Posterior vena cava (tissue), 2 donors: ENCODE results near the gene POMGNT2. TPM values are rescaled to one million over a fixed set of nuclear protein-coding genes. Genes with fewer than 3 reads are reported as not detected.

Experiments used
- DNase-seq: peaks from one replicate; pipeline ENCODE4 v3.0.0-alpha.2; 2020; ENCODE audit warnings: low spot score
- intact Hi-C, 2 donors: fragments of 100-400 bp; cut with DNase I; formaldehyde crosslinking; loops; one replicate each; pipeline versions ENCODE4 v1.14.1 to v1.14.2; 2022 to 2023
- total RNA-seq, 2 donors: library from RNA; stranded (reverse); fragmentation: NEBNext Ultra II Directional; extraction: Animal tissue kit (Norgen Biotek cat#: 25700); gene quantifications; one replicate each; pipeline ENCODE4 v1.2.1, GENCODE V29; 2021
- donor health status: DM: yes; HTN: yes; CAD: no.
- donor health status: DM: yes; HTN: yes; CAD: no.

POMGNT2 gene
- total RNA-seq, 2 donors from 2014 or later = 18.7 to 23.1 TPM

- DNase-seq = no peak
- intact Hi-C loops = no loop called here
Measured at GRCh38 chr3:43104660-43105595, 951 bp downstream of the POMGNT2 start.

GRCh38 chr3:43104039-43104438 lies 1.8 kb downstream of the POMGNT2 start:
- DNase-seq = no peak
- intact Hi-C loops = no loop called here

GRCh38 chr3:43102773-43103480 lies 3.0 kb downstream of the POMGNT2 start:
- intact Hi-C loops = no loop called here
- DNase-seq = no peak

- intact Hi-C loops = no loop called here
- no peak for DNase-seq
Measured at GRCh38 chr3:43098761-43099160, 7.1 kb downstream of the POMGNT2 start.

- no peak for DNase-seq
- intact Hi-C loops = no loop called here
Measured at GRCh38 chr3:43097400-43098080, 8.3 kb downstream of the POMGNT2 start.

GRCh38 chr3:43096761-43097160 lies 9.1 kb downstream of the POMGNT2 start:
- intact Hi-C loops = no loop called here
- DNase-seq = no peak

GRCh38 chr3:43095370-43095769 lies 10.5 kb downstream of the POMGNT2 start:
- intact Hi-C loops = no loop called here
- no peak for DNase-seq

- no peak for DNase-seq
- intact Hi-C loops = no loop called here
Measured at GRCh38 chr3:43094851-43095250, 11.0 kb downstream of the POMGNT2 start.

GRCh38 chr3:43094381-43094780 lies 11.5 kb downstream of the POMGNT2 start:
- intact Hi-C loops = no loop called here
- no peak for DNase-seq

GRCh38 chr3:43093974-43094373 lies 11.9 kb downstream of the POMGNT2 start:
- DNase-seq = no peak
- intact Hi-C loops = no loop called here

GRCh38 chr3:43093006-43093405 lies 12.9 kb downstream of the POMGNT2 start:
- DNase-seq = no peak
- intact Hi-C loops = no loop called here

GRCh38 chr3:43091481-43091880 lies 14.4 kb downstream of the POMGNT2 start:
- no peak for DNase-seq
- intact Hi-C loops = no loop called here

GRCh38 chr3:43090238-43090637 lies 15.6 kb downstream of the POMGNT2 start:
- intact Hi-C loops = no loop called here

GRCh38 chr3:43089081-43089480 lies 16.8 kb downstream of the POMGNT2 start:
- DNase-seq = no peak
- intact Hi-C loops = no loop called here

More at GRCh38 chr3:43090238-43090637, 15.6 kb downstream of the POMGNT2 start:
- DNase-seq = no peak

- DNase-seq = no peak
- intact Hi-C loops = no loop called here
Measured at GRCh38 chr3:43087249-43087776, 18.6 kb downstream of the POMGNT2 start.

GRCh38 chr3:43086460-43087165 lies 19.3 kb downstream of the POMGNT2 start:
- intact Hi-C loops = no loop called here
- DNase-seq = no peak

- intact Hi-C loops = no loop called here
- DNase-seq = no peak
Measured at GRCh38 chr3:43082457-43082856, 23.4 kb downstream of the POMGNT2 start.

GRCh38 chr3:43081796-43082195 lies 24.1 kb downstream of the POMGNT2 start:
- intact Hi-C loops = no loop called here
- no peak for DNase-seq
